HepG2 (cell line): ENCODE results near the gene LRP5. TPM values are rescaled to one million over a fixed set of nuclear protein-coding genes. Genes with fewer than 3 reads are reported as not detected.

ENCODE experiments used
- ATM ChIP-seq: fragments of 450-650 bp; IDR thresholded peaks from 2 replicates; pipeline ENCODE4 v1.7.1; 2017; ENCODE audit warnings: mild to moderate bottlenecking, borderline replicate concordance
- CHD4 ChIP-seq: fragments of 200-600 bp; sonication (generic); IDR thresholded peaks from 2 replicates; pipeline ENCODE4 v1.7.0; 2017; ENCODE audit warnings: mild to moderate bottlenecking, low read length, borderline replicate concordance
- DZIP1 ChIP-seq: sonication (generic); formaldehyde crosslinking; IDR thresholded peaks from 2 replicates; pipeline ENCODE4 v1.5.0; 2020; ENCODE audit warnings: mild to moderate bottlenecking, missing genetic modification reagents
- HNF4G ChIP-seq, 2 experiments: sonication (generic) in 1 of 2; formaldehyde crosslinking in 1 of 2; IDR thresholded peaks; 2 replicates each; pipeline versions ENCODE4 v1.4.0 to v1.6.1; 2011 to 2020; ENCODE audit warnings: borderline replicate concordance in 2 of 2, low read depth in 2 of 2, mild to moderate bottlenecking in 2 of 2, low read length in 1 of 2, missing genetic modification reagents in 1 of 2, moderate library complexity in 1 of 2
- HNRNPL ChIP-seq: fragments of 200-400 bp; formaldehyde crosslinking; IDR thresholded peaks from 2 replicates; pipeline ENCODE4 v1.6.1; 2017; ENCODE audit warnings: mild to moderate bottlenecking, low read depth, low read length
- ISX ChIP-seq: sonication (generic); formaldehyde crosslinking; conservative IDR thresholded peaks from 2 replicates; pipeline ENCODE4 v1.5.0; 2020; ENCODE audit warnings: missing genetic modification reagents
- MBD4 ChIP-seq: IDR thresholded peaks from 2 replicates; pipeline ENCODE4 v1.6.1; 2012; ENCODE audit warnings: low read length, inconsistent platforms, borderline replicate concordance
- NFYB ChIP-seq: sonication (generic); formaldehyde crosslinking; IDR thresholded peaks from 2 replicates; pipeline ENCODE4 v1.4.0; 2020; ENCODE audit warnings: missing genetic modification reagents
- RFXANK ChIP-seq: IDR thresholded peaks from 2 replicates; pipeline ENCODE4 v1.6.1; 2016
- RXRB ChIP-seq: IDR thresholded peaks from 2 replicates; pipeline ENCODE4 v1.6.1; 2016; ENCODE audit warnings: borderline replicate concordance, missing genetic modification reagents, missing compliant biosample characterization
- SAP130 ChIP-seq: IDR thresholded peaks from 2 replicates; pipeline ENCODE4 v1.6.1; 2016; ENCODE audit warnings: low read depth
- SATB2 ChIP-seq: sonication (generic); formaldehyde crosslinking; IDR thresholded peaks from 2 replicates; pipeline ENCODE4 v1.5.0; 2020; ENCODE audit warnings: missing genetic modification reagents
- SETDB1 ChIP-seq: sonication (generic); formaldehyde crosslinking; IDR thresholded peaks from 2 replicates; pipeline ENCODE4 v1.5.1; 2020; ENCODE audit warnings: missing genetic modification reagents, mild to moderate bottlenecking, borderline replicate concordance
- SKIL ChIP-seq: sonication (generic); formaldehyde crosslinking; IDR thresholded peaks from 2 replicates; pipeline ENCODE4 v1.8.0; 2022; ENCODE audit warnings: missing genetic modification reagents, mild to moderate bottlenecking, moderate library complexity, borderline replicate concordance
- SYNCRIP ChIP-seq: fragments of 200-400 bp; formaldehyde crosslinking; IDR thresholded peaks from 2 replicates; pipeline ENCODE4 v1.6.1; 2018; ENCODE audit warnings: mild to moderate bottlenecking, low read depth, low read length; ENCODE audit not compliant: insufficient read depth
- ZFP82 ChIP-seq: sonication (generic); formaldehyde crosslinking; IDR thresholded peaks from 2 replicates; pipeline ENCODE4 v1.5.1; 2020; ENCODE audit warnings: mild to moderate bottlenecking, missing genetic modification reagents, borderline replicate concordance
- ZFX ChIP-seq: sonication (generic); formaldehyde crosslinking; IDR thresholded peaks from 2 replicates; pipeline ENCODE4 v1.4.0; 2020; ENCODE audit warnings: mild to moderate bottlenecking, low read depth, missing genetic modification reagents, moderate library complexity
- ZNF138 ChIP-seq: sonication (generic); formaldehyde crosslinking; IDR thresholded peaks from 2 replicates; pipeline ENCODE4 v1.5.0; 2020; ENCODE audit warnings: mild to moderate bottlenecking, low read depth, missing genetic modification reagents
- ZNF501 ChIP-seq: sonication (generic); formaldehyde crosslinking; IDR thresholded peaks from 2 replicates; pipeline ENCODE4 v1.5.1; 2020; ENCODE audit warnings: mild to moderate bottlenecking, moderate library complexity, missing genetic modification reagents
- ZNF557 ChIP-seq: sonication (generic); formaldehyde crosslinking; IDR thresholded peaks from 2 replicates; pipeline ENCODE4 v1.4.0; 2020; ENCODE audit warnings: missing genetic modification reagents
- ZNF720 ChIP-seq: sonication (generic); formaldehyde crosslinking; IDR thresholded peaks from 2 replicates; pipeline ENCODE4 v1.4.0; 2020; ENCODE audit warnings: missing genetic modification reagents
- ZNF841 ChIP-seq: sonication (generic); formaldehyde crosslinking; IDR thresholded peaks from 2 replicates; pipeline ENCODE4 v1.8.1; 2023; ENCODE audit warnings: missing genetic modification reagents, borderline replicate concordance
- polyA plus RNA-seq, 8 experiments: library from polyadenylated mRNA; depleted of rRNA in 3 of 8; stranded (reverse) in 7 of 8; unstranded in 1 of 8; fragments of >200 nt; fragmentation: Illumina TruSeq in 4 of 8; extraction: Trizol in 4 of 8; gene quantifications; 2 replicates each; pipeline versions ENCODE4 v1.2.1 to v1.2.3, GENCODE V29; 2011 to 2016; ENCODE audit warnings: low read depth in 4 of 8, missing spikeins in 1 of 8, mixed read lengths in 1 of 8; ENCODE audit not compliant: insufficient read depth in 1 of 8
- total RNA-seq, 5 experiments: library from RNA; depleted of rRNA; stranded (reverse); fragments of >200 nt; fragmentation: Illumina TruSeq; extraction: Trizol; gene quantifications; 2 replicates each; pipeline ENCODE4 v1.2.3, GENCODE V29; 2016; ENCODE audit warnings: low read depth in 1 of 5
- TF ChIP-seq, protein P1 (sequence below): IDR thresholded peaks from 2 replicates; pipeline ENCODE4 v1.6.1; 2016; ENCODE audit warnings: missing biosample characterization, missing genetic modification reagents, low read depth
- TF ChIP-seq, protein P2 (sequence below): sonication (generic); formaldehyde crosslinking; IDR thresholded peaks from 2 replicates; pipeline ENCODE4 v1.4.0; 2020; ENCODE audit warnings: missing genetic modification reagents

LRP5 gene
- total and polyA plus RNA-seq, 2 of the 13 experiments (the other 11 are each of a cell fraction or from before 2014, with no cell fraction given): 40.4 to 64.0 TPM

DNA sequence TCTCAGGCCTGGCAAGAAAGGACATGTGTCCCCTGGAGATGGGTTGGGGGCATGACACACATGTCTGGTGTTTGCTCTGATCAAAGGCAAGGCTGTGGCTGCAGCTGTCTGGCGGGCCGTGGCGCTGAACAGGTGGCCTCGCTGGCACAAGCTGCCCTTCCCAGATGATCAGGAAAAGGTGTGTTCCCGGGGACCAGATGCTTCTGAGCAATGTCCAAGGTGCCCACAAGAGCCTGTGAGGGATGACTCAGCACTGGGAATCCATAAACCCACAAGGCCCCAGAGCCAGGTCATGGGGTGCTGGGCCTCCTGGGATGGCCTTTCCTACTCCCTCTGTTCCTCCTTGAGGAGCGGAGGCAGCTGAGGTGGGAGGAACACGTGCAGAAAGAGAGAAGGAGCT, 9.7 kb upstream of the LRP5 start (continued):
- TF ChIP-seq ZNF138 (CRISPR knock-in tag) (no peak), NFYB (CRISPR knock-in tag) (no peak), ZFX (CRISPR knock-in tag) (no peak), HNRNPL (peak; percentile 94), MBD4 (no peak), ISX (CRISPR knock-in tag) (no peak), ZNF720 (CRISPR knock-in tag) (0 out of 2 replicates have a peak, but pooled peaks have one; percentile 21), SAP130 (CRISPR knock-in tag) (peak; percentile 44; the same call in 1 of the 2 replicates), ZNF501 (CRISPR knock-in tag) (no peak), SETDB1 (CRISPR knock-in tag) (no peak), HNF4G (IDR thresholded peaks at IDR 0.05; ENCODE audit: borderline replicate concordance, low read depth, low read length) (no peak), HNF4G (CRISPR knock-in tag; IDR thresholded peaks at IDR 0.05; ENCODE audit: borderline replicate concordance, low read depth) (no peak), ZNF557 (CRISPR knock-in tag) (no peak), RXRB (CRISPR knock-in tag) (no peak), ZFP82 (CRISPR knock-in tag) (no peak), CHD4 (no peak), RFXANK (no peak), ZNF841 (CRISPR knock-in tag) (no peak), SKIL (CRISPR knock-in tag) (no peak), SYNCRIP (no peak), ATM (no peak), SATB2 (CRISPR knock-in tag) (no peak), DZIP1 (CRISPR knock-in tag) (no peak)
- TF ChIP-seq, protein P1, sequence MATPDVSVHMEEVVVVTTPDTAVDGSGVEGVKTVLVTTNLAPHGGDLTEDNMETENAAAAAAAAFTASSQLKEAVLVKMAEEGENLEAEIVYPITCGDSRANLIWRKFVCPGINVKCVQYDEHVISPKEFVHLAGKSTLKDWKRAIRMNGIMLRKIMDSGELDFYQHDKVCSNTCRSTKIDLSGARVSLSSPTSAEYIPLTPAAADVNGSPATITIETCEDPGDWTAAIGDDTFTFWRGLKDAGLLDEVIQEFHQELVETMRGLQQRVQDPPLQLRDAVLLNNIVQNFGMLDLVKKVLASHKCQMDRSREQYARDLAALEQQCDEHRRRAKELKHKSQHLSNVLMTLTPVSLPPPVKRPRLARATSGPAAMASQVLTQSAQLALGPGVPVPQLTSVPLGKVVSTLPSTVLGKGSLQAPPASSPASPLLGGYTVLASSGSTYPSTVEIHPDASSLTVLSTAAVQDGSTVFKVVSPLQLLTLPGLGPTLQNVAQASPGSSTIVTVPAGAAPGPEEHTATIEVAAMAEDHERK: no peak
- TF ChIP-seq, protein P2, sequence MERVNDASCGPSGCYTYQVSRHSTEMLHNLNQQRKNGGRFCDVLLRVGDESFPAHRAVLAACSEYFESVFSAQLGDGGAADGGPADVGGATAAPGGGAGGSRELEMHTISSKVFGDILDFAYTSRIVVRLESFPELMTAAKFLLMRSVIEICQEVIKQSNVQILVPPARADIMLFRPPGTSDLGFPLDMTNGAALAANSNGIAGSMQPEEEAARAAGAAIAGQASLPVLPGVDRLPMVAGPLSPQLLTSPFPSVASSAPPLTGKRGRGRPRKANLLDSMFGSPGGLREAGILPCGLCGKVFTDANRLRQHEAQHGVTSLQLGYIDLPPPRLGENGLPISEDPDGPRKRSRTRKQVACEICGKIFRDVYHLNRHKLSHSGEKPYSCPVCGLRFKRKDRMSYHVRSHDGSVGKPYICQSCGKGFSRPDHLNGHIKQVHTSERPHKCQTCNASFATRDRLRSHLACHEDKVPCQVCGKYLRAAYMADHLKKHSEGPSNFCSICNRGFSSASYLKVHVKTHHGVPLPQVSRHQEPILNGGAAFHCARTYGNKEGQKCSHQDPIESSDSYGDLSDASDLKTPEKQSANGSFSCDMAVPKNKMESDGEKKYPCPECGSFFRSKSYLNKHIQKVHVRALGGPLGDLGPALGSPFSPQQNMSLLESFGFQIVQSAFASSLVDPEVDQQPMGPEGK (CRISPR knock-in tag): peak; percentile 48; the same call in 1 of the 2 replicates
